Panc1 (cell line): Measurements from ENCODE around the gene HRCT1. TPM values are rescaled to one million over a fixed set of nuclear protein-coding genes. Genes with fewer than 3 reads are reported as not detected.

Experiments used
- ATAC-seq: fragments of 200-7000 bp; cut with Tn5 transposase; 2 replicates; pipeline ENCODE4 v1.9.1; 2020; ENCODE audit warnings: mild to moderate bottlenecking, moderate library complexity
- BruUV-seq: library from RNA; stranded (reverse); fragments of 400-500 nt; replicated peaks from 2 replicates; lab custom pipeline; 2021; lab: Mats Ljungman, UMichigan
- CTCF ChIA-PET: fragments of 300-600 bp; sonication (Branson Sonifier 250); formaldehyde crosslinking; loops from one replicate; lab custom pipeline; 2022; ENCODE audit warnings: antibody characterized with exemption; lab: Charles Lee
- POLR2A ChIA-PET: fragments of 300-600 bp; sonication (Branson Sonifier 250); formaldehyde crosslinking; loops from one replicate; lab custom pipeline; 2022; ENCODE audit warnings: antibody characterized with exemption; lab: Charles Lee
- DNase-seq: peaks from one replicate; pipeline ENCODE4 v3.0.0-alpha.2; 2010; ENCODE audit warnings: low read depth, low spot score
- H3K27ac ChIP-seq: 2 replicates; pipeline ENCODE4 v1.5.1; 2011; ENCODE audit warnings: mild to moderate bottlenecking, low read length, inconsistent platforms
- H3K27me3 ChIP-seq: fragments of 200-500 bp; sonication (Bioruptor generic); 2 replicates; pipeline ENCODE4 v1.6.0; 2014; ENCODE audit warnings: low read length, inconsistent platforms; ENCODE audit not compliant: control insufficient read depth, insufficient read depth
- H3K36me3 ChIP-seq: fragments of 200-500 bp; sonication (Bioruptor generic); 2 replicates; pipeline ENCODE4 v1.5.1; 2014; ENCODE audit warnings: inconsistent platforms, mild to moderate bottlenecking, low read length, moderate library complexity; ENCODE audit not compliant: control insufficient read depth, insufficient read depth
- H3K4me1 ChIP-seq: 2 replicates; pipeline ENCODE4 v1.5.1; 2011; ENCODE audit warnings: inconsistent platforms, mild to moderate bottlenecking, low read length, moderate library complexity; ENCODE audit not compliant: control insufficient read depth, insufficient read depth
- H3K4me3 ChIP-seq, 2 experiments: 2 replicates each; pipeline ENCODE4 v1.5.1; 2011 to 2012; ENCODE audit warnings: low read depth in 2 of 2, low read length in 2 of 2, mild to moderate bottlenecking in 2 of 2, inconsistent platforms in 1 of 2, moderate library complexity in 1 of 2
- H3K9me3 ChIP-seq: fragments of 200-500 bp; sonication (Bioruptor generic); 2 replicates; pipeline ENCODE4 v1.5.1; 2014; ENCODE audit warnings: low read depth, mild to moderate bottlenecking, inconsistent platforms, low read length, moderate library complexity; ENCODE audit not compliant: control insufficient read depth, insufficient read depth
- CTCF ChIP-seq: fragments of 450-650 bp; IDR thresholded peaks from 2 replicates; pipeline ENCODE4 v1.5.1; 2017; ENCODE audit warnings: mild to moderate bottlenecking
- POLR2AphosphoS5 ChIP-seq: IDR thresholded peaks from 2 replicates; pipeline ENCODE4 v1.6.1; 2012; ENCODE audit warnings: mild to moderate bottlenecking, low read depth, low read length, moderate library complexity
- SIN3A ChIP-seq: IDR thresholded peaks from 2 replicates; pipeline ENCODE4 v1.6.1; 2012; ENCODE audit warnings: low read depth, mild to moderate bottlenecking, low read length, moderate library complexity, borderline replicate concordance; ENCODE audit not compliant: insufficient read depth
- TCF7L2 ChIP-seq: IDR thresholded peaks from 2 replicates; pipeline ENCODE4 v1.6.1; 2011; ENCODE audit warnings: mild to moderate bottlenecking, low read depth, low read length, inconsistent platforms
- in situ Hi-C: cut with HindIII; loops from 2 replicates; pipeline ENCODE4 v1.10.0; 2016; ENCODE audit warnings: low sequenced_read_pairs, low pct_unique_long_range_greater_than_20kb
- intact Hi-C: fragments of 100-400 bp; cut with micrococcal nuclease; formaldehyde crosslinking; loops from one replicate; pipeline ENCODE4 v1.10.0; 2022; ENCODE audit not compliant: unreplicated experiment
- total RNA-seq: library from RNA; stranded (reverse); gene quantifications from one replicate; pipeline ENCODE4 v1.2.1, GENCODE V29; 2021; ENCODE audit not compliant: unreplicated experiment
- TF ChIP-seq, protein P1 (sequence below), 2 experiments: IDR thresholded peaks; 2 replicates each; pipeline ENCODE4 v1.6.1; 2011 to 2012; ENCODE audit warnings: low read depth in 2 of 2, control low read depth in 1 of 2, low read length in 1 of 2, mild to moderate bottlenecking in 1 of 2, moderate library complexity in 1 of 2; ENCODE audit not compliant: insufficient read depth in 1 of 2

HRCT1 gene
- total RNA-seq, 1 experiment from 2014 or later, result not detected

- H3K27ac ChIP-seq, result peak overlapping the region; percentile 37; the same call in 1 of the 2 replicates
- no peak overlapping the region for H3K4me3 ChIP-seq
- no peak for TF ChIP-seq POLR2AphosphoS5
- TF ChIP-seq CTCF, result no peak
- TF ChIP-seq, protein P1, sequence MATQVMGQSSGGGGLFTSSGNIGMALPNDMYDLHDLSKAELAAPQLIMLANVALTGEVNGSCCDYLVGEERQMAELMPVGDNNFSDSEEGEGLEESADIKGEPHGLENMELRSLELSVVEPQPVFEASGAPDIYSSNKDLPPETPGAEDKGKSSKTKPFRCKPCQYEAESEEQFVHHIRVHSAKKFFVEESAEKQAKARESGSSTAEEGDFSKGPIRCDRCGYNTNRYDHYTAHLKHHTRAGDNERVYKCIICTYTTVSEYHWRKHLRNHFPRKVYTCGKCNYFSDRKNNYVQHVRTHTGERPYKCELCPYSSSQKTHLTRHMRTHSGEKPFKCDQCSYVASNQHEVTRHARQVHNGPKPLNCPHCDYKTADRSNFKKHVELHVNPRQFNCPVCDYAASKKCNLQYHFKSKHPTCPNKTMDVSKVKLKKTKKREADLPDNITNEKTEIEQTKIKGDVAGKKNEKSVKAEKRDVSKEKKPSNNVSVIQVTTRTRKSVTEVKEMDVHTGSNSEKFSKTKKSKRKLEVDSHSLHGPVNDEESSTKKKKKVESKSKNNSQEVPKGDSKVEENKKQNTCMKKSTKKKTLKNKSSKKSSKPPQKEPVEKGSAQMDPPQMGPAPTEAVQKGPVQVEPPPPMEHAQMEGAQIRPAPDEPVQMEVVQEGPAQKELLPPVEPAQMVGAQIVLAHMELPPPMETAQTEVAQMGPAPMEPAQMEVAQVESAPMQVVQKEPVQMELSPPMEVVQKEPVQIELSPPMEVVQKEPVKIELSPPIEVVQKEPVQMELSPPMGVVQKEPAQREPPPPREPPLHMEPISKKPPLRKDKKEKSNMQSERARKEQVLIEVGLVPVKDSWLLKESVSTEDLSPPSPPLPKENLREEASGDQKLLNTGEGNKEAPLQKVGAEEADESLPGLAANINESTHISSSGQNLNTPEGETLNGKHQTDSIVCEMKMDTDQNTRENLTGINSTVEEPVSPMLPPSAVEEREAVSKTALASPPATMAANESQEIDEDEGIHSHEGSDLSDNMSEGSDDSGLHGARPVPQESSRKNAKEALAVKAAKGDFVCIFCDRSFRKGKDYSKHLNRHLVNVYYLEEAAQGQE (IDR thresholded peaks at IDR 0.05; ENCODE audit: insufficient read depth in 1 of 2, low read depth in 2 of 2, low read length in 1 of 2), result no peak
- no peak for TF ChIP-seq SIN3A
- TF ChIP-seq TCF7L2, result no peak
- no peak for ATAC-seq
- no TSS peak for BruUV-seq
- no peak for DNase-seq
- H3K36me3 ChIP-seq, result no peaks in the 10 kb centered on the region
- in situ Hi-C loops, result no loop called here
- no peaks in the 10 kb centered on the region for H3K27me3 ChIP-seq
- intact Hi-C loops, result no loop called here
- no peaks in the 10 kb centered on the region for H3K9me3 ChIP-seq
- peaks cover 61% of the 10 kb centered on the region for H3K4me1 ChIP-seq
- CTCF ChIA-PET, result interaction anchor here (1.0 kb wide), 1 partner anchor 113 kb away, joined by 3 read pairs; no protein-coding TSS in a partner anchor
- POLR2A ChIA-PET, result interaction anchor here (0.6 kb wide), 1 partner anchor 76 kb away, joined by 4 read pairs; no protein-coding TSS in a partner anchor
Observed at GRCh38 chr9:35909687-35910612, 3.9 kb downstream of the HRCT1 start.

- in situ Hi-C loops (no loop called here), intact Hi-C loops (no loop called here)
- CTCF ChIA-PET, result interaction anchor here (0.5 to 0.8 kb wide), 4 partner anchors 12 to 1648 kb away, joined by 3 to 6 read pairs (median 3); no protein-coding TSS in a partner anchor
Observed at GRCh38 chr9:35910613-35911359, 4.8 kb downstream of the HRCT1 start.

More at GRCh38 chr9:35910613-35911359, 4.8 kb downstream of the HRCT1 start:
- TF ChIP-seq, protein P1 (IDR thresholded peaks at IDR 0.05; ENCODE audit: insufficient read depth in 1 of 2, low read depth in 2 of 2, low read length in 1 of 2), result no peak
- TF ChIP-seq POLR2AphosphoS5 (no peak), SIN3A (no peak), CTCF (no peak), TCF7L2 (no peak)
- DNase-seq (no peak), ATAC-seq (peak; percentile 13; the same call in 1 of the 2 replicates)
- Histone ChIP-seq H3K27ac (peak overlapping the region; percentile 74), H3K4me1 (peaks cover 53% of the 10 kb centered on the region), H3K27me3 (no peaks in the 10 kb centered on the region), H3K36me3 (no peaks in the 10 kb centered on the region), H3K4me3 (no peak overlapping the region), H3K9me3 (no peaks in the 10 kb centered on the region)
- no TSS peak for BruUV-seq
- POLR2A ChIA-PET, result interaction anchor here (0.6 kb wide), 1 partner anchor 77 kb away, joined by 4 read pairs; no protein-coding TSS in a partner anchor
